ENCODE results near the gene DPYSL3.
"Not testable (repeated sequence)": the region's sequence is repeated elsewhere in the genome, so short reads cannot be mapped to it uniquely, and the experiment has no call there.

The DPYSL3 gene

GRCh38 chr5:147375151-147375550 lies 134.7 kb downstream of the DPYSL3 start:
- DNase-seq (ENCODE audit: low read depth), result no peak
- H3K4me3 ChIP-seq (ENCODE audit: low read depth, low read length), result no peak overlapping the region
- no peak for TF ChIP-seq CTCF (conservative IDR thresholded peaks at IDR 0.05; ENCODE audit: low read depth, low read length)

DNA sequence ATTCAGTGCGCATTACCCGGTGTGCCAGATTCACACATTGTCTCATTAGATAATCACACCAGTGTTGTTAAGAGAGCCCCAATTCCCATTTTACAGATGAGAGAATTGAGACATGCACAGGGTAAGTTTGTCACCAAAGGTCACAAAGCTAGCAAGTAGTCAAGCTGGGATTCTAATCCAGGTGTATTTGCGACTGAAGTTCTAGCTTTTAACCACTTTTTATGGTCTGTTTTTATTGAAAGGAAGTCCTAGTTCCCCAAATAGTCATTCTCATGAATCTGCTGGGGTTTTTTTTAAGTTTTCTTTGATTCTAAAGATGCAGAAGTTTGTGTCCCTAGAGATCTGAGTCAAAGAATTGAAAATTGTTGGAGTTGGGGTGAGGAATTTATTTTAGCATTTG lies 136.5 kb downstream of the DPYSL3 start:
- TF ChIP-seq CTCF (conservative IDR thresholded peaks at IDR 0.05; ENCODE audit: low read depth, low read length), result no peak
- no peak overlapping the region for H3K4me3 ChIP-seq (ENCODE audit: low read depth, low read length)
- no peak for DNase-seq (ENCODE audit: low read depth)

GRCh38 chr5:147372191-147372590 lies 137.7 kb downstream of the DPYSL3 start:
- TF ChIP-seq CTCF (conservative IDR thresholded peaks at IDR 0.05; ENCODE audit: low read depth, low read length), result no peak
- no peak overlapping the region for H3K4me3 ChIP-seq (ENCODE audit: low read depth, low read length)
- DNase-seq (ENCODE audit: low read depth), result no peak

DNA sequence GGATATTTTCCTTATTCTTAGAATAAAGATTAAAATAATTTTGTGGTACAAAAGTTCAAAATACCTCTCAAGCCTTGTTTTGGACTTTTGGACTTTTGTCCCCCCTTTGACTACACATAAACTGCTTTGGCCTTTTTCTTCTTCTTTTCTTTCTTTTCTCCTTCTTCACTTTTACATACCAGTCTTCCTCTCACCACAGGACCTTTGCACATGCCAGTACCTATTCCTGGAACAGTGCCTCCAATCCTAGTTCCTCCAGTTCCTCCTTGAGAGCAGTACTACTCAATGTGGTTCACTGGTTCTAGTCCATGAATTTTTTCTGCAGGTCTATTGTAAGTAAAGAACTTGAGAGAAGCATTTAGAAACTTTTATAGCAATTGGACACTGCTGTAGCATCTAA lies 138.6 kb downstream of the DPYSL3 start:
- no peak for DNase-seq (ENCODE audit: low read depth)

DNA sequence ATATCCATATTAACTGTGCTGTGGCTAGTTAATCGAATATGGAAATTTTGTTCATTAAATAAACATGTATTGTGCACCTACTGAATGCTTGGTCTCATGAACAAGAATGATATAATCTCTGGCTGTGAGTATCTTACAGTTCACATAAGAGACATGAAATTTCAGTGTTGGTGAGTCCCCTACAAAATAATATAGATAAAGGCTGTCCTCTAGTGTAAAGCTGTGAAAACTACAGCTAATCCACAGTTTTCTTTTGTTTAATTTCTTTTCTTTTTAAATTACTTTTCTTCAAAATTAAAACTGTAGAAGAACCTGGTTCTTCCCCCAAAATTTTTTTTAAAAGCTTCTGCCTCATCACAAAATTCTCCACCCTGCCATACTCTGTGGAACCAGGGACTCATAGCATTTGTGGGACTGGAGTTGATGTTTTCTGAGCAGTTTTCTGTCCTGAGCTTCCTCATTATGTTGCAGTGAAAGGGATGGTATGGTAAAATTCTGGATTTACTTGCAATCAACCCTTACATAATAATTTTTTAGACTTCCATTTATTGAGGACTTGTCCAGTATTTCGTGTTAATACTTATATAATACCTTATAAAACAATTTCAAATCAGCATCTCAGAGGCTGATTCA lies 140.0 kb downstream of the DPYSL3 start:
- no peak overlapping the region for H3K4me3 ChIP-seq (ENCODE audit: low read depth, low read length)
- peak; percentile 60 for TF ChIP-seq CTCF (conservative IDR thresholded peaks at IDR 0.05; ENCODE audit: low read depth, low read length)
- DNase-seq (ENCODE audit: low read depth), result peak; percentile 47

More for the DNA sequence above, 138.6 kb downstream of the DPYSL3 start:
- no peak for TF ChIP-seq CTCF (conservative IDR thresholded peaks at IDR 0.05; ENCODE audit: low read depth, low read length)
- H3K4me3 ChIP-seq (ENCODE audit: low read depth, low read length), result no peak overlapping the region

DNA sequence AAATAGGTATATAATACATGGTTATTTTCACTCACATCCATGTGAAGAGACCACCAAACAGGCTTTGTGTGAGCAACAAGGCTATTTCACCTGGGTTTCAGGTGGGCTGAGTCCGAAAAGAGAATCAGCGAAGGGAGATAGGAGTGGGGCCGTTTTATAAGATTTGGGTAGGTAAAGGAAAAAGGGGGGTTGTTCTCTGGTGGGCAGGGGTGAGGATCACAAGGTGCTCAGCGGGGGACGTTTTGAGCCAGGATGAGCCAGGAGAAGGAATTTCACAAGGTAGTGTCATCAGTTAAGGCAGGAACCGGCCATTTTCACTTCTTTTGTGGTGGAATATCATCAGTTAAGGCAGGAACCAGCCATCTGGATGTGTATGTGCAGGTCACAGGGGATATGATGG lies 142.5 kb downstream of the DPYSL3 start:
- not testable (repeated sequence) for DNase-seq (ENCODE audit: low read depth); H3K4me3 ChIP-seq (ENCODE audit: low read depth, low read length)

GRCh38 chr5:147361441-147362175 lies 148.3 kb downstream of the DPYSL3 start:
- H3K4me3 ChIP-seq (ENCODE audit: low read depth, low read length), result no peak overlapping the region
- no peak for TF ChIP-seq CTCF (conservative IDR thresholded peaks at IDR 0.05; ENCODE audit: low read depth, low read length)
- DNase-seq (ENCODE audit: low read depth), result no peak

Data from choroid plexus epithelial cell (primary cell).